Stimulated activated CD4-positive, alpha-beta T cell treated with anti-CD3 and anti-CD28 coated beads, Interleukin-12 subunit alpha, Interleukin-12 subunit beta, amount 100 ng/mL, for 24 hours (primary cell): ENCODE results near the gene VWA3A.
"Not testable (repeated sequence)": the region's sequence is repeated elsewhere in the genome, so short reads cannot be mapped to it uniquely, and the experiment has no call there.

Source experiments
- DNase-seq, 2 experiments: peaks; one replicate each; pipeline ENCODE4 v3.0.0-alpha.2; 2020; ENCODE audit warnings: low read depth in 2 of 2

The VWA3A gene

GRCh38 chr16:22183335-22183734, 91.0 kb downstream of the VWA3A start:
- DNase-seq: no peak

GRCh38 chr16:22183901-22184614, 91.7 kb downstream of the VWA3A start:
- no peak for DNase-seq

- DNase-seq: no peak
Measured at GRCh38 chr16:22184615-22184968, 92.3 kb downstream of the VWA3A start.

GRCh38 chr16:22186517-22186916, 94.2 kb downstream of the VWA3A start:
- no peak for DNase-seq

- DNase-seq: no peak
Measured at GRCh38 chr16:22188267-22188594, 95.9 kb downstream of the VWA3A start.

- DNase-seq: peak; percentile 35 to 48
Measured at GRCh38 chr16:22188595-22189442, 96.5 kb downstream of the VWA3A start.

- no peak for DNase-seq
Measured at GRCh38 chr16:22189473-22190080, 97.2 kb downstream of the VWA3A start.

GRCh38 chr16:22190081-22190775, 97.9 kb downstream of the VWA3A start:
- peak; percentile 99 to 100 for DNase-seq

- DNase-seq: peak; percentile 95 to 99
Measured at GRCh38 chr16:22190776-22191531, 98.6 kb downstream of the VWA3A start.

GRCh38 chr16:22191532-22192260, 99.4 kb downstream of the VWA3A start:
- no peak for DNase-seq

GRCh38 chr16:22192261-22193062, 100.1 kb downstream of the VWA3A start:
- peak; percentile 39 to 71 for DNase-seq

- DNase-seq: no peak
Measured at GRCh38 chr16:22193063-22193411, 100.7 kb downstream of the VWA3A start.

GRCh38 chr16:22194707-22195444, 102.5 kb downstream of the VWA3A start:
- no peak for DNase-seq

- no peak for DNase-seq
Measured at GRCh38 chr16:22195445-22195694, 103.0 kb downstream of the VWA3A start.

GRCh38 chr16:22195695-22196558, 103.6 kb downstream of the VWA3A start:
- peak; percentile 91 to 94 for DNase-seq

- DNase-seq: not testable (repeated sequence)
Measured at GRCh38 chr16:22196559-22197168, 104.3 kb downstream of the VWA3A start.

GRCh38 chr16:22198547-22199293, 106.4 kb downstream of the VWA3A start:
- DNase-seq: no peak

GRCh38 chr16:22202261-22202637, 109.9 kb downstream of the VWA3A start:
- DNase-seq: no peak
